ENCODE data around the gene YIPF6.
"Not testable (repeated sequence)": the region's sequence is repeated elsewhere in the genome, so short reads cannot be mapped to it uniquely, and the experiment has no call there.

YIPF6 gene

DNA sequence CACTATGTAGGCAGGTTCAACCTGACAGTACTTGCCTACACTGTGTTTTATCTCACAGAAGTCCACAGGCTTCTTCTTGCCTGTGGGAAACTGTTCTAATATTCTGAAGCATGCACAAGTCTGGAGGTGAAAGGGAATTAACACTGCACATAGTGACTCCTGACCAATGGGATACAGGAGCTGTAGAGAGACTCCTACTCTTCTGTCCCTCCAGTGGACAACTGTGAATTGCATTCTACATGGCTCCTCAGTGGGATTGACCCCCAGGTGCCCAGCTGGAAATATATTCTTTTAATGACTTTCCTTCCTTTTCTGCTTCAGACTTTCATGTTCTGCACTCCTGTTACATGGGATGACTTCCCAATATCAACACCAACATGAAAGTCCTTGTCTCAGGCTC lies 8.2 kb upstream of the YIPF6 start:
- TF ChIP-seq ZNF274 (IDR thresholded peaks at IDR 0.05; ENCODE audit: low read depth, low read length), result no peak
- no peak overlapping the region for H3K4me3 ChIP-seq (ENCODE audit: low read length)

DNA sequence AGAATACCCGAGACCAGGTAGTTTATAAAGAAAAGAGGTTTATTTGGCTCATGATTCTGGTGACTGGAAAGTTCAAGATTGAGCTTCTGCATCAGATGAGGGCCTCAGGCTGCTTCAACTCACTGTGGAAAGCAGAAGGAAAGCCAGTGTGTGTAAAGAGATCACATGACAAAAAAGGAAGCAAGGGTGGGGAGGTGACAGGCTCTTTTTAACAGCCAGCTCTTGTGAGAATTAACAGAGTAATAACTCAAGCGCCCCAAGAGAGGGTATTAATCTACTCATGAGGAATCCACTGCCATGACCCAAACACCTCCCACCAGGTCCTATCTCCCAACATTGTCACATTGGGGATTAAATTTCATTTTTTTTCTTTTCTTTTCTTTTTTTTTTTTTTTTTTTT lies 6.3 kb upstream of the YIPF6 start:
- no peak overlapping the region for H3K4me3 ChIP-seq (ENCODE audit: low read length)
- no peak for TF ChIP-seq ZNF274 (IDR thresholded peaks at IDR 0.05; ENCODE audit: low read depth, low read length)

GRCh38 chrX:68493776-68494175 lies 5.1 kb upstream of the YIPF6 start:
- H3K4me3 ChIP-seq (ENCODE audit: low read length), result not testable (repeated sequence)

DNA sequence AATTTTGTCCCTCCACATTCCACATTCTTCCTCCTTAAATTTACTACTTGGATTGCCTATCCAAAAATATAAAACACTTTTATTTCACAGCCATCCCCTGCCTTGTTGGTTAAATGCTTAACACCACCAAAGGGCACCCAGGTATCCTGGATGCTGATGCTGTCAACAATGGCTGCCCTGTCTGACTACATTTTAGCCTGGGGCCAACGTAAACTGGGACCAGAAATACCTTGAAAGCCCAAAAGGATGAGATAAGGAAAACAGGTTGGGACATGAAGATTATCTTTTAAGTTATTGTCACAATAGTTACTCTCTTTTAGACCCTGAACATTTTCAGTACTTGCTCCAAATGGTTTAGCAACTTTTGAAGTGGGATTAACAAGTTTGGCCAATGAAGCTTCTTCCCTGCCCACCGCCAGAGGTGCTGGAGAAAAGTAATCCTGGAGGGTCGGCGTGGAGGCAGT lies 775 bp upstream of the YIPF6 start:
- peak overlapping the region; percentile 91 for H3K4me3 ChIP-seq (ENCODE audit: low read length)
- TF ChIP-seq ZNF274 (IDR thresholded peaks at IDR 0.05; ENCODE audit: low read depth, low read length), result no peak

DNA sequence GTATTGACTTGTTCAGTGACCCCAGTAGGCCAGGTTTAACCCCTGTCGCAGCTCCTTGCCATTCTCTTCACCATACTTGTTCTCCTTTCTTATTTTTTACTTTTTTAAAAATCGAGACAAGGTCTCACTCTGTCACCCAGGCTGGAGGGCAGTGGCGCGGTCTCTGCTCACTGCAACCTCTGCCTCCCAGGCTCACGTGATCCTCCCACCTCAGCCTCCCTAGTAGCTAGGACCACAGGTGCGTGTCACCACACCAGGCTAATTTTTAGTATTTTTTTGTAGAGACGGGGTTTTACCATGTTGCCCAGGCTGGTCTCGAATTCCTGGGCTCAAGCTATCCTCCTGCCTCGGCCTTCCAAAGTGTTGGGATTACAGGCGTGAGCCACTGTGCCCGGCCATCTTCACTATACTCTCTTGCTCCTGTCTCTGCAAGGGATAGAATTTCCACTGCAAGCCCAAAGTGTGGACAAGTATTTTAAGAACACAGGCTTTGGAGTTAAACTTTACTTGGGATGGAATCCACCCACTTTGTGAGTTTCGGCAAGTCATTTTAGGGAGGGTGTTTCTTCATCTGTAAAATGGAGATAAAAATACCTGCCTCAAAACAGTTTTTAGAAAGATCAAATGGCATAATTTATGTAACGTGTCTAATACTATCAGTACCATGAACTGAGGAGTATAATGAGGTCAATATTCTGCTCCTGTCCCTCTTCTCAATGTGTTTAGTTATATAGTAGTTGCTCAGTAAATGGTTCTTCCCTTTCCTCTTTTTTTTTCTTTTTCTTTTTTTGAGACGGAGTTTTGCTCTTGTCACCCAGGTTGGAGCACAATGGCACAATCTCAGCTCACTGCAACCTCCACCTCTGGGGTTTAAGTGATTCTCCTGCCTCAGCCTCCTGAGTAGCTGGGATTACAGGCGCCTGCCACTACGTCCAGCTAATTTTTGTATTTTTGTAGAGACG lies 973 bp downstream of the YIPF6 start:
- TF ChIP-seq ZNF274 (IDR thresholded peaks at IDR 0.05; ENCODE audit: low read depth, low read length), result no peak
- peak overlapping the region; percentile 91 for H3K4me3 ChIP-seq (ENCODE audit: low read length)

DNA sequence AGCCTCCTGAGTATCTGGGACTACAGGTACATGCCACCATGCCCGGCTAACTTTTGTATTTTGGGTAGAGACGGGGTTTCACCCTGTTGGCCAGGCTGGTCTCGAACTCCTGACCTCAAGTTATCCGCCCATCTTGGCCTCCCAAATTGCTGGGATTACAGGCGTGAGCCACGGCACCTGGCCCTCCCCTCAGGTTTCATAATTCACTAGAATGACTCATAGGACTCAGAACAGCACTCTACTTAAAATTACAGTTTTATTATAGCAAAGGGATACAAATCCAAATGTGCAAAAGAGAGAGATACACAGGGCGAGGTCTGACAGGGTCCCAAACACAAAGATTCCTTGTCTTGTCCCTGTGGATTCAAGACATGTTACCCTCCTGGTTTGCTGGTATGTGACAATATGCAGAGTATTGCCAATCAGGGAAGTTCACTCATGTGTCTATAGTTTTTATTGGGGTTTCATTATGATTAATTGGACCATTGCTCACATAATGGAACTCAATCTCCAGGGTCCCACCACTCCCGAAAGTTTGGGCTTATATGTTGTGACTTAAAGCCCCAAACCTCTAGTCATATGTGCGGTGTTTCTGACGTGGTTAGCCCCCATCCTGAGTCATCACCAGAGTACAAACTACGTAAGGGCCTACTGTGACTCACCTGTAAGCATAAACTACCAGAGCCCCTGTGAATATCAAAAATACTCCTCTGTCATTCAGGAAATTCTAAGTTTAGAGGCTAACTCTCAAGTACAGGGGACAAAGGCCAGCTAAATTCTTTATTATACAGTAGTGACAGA lies 5.2 kb downstream of the YIPF6 start:
- no peak overlapping the region for H3K4me3 ChIP-seq (ENCODE audit: low read length)
- no peak for TF ChIP-seq ZNF274 (IDR thresholded peaks at IDR 0.05; ENCODE audit: low read depth, low read length)

DNA sequence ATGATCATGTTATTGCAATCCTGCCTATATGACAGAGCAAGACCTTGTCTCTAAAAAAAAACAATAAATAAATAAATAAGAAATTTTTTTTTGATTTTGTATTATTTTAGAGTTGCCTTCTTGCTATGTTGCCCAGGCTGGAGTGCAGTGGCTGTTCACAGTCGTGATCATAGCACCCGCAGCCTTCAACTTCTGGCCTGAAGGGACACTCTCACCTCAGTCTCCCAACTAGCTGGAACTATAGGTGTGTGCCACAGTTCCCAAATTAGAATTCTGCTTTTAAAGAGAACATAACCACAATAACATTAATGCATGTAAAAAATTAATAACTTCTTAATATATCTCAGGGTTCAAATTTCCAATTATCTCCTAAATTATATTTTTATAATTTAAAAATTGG lies 7.8 kb downstream of the YIPF6 start:
- H3K4me3 ChIP-seq (ENCODE audit: low read length), result no peak overlapping the region
- TF ChIP-seq ZNF274 (IDR thresholded peaks at IDR 0.05; ENCODE audit: low read depth, low read length), result no peak

DNA sequence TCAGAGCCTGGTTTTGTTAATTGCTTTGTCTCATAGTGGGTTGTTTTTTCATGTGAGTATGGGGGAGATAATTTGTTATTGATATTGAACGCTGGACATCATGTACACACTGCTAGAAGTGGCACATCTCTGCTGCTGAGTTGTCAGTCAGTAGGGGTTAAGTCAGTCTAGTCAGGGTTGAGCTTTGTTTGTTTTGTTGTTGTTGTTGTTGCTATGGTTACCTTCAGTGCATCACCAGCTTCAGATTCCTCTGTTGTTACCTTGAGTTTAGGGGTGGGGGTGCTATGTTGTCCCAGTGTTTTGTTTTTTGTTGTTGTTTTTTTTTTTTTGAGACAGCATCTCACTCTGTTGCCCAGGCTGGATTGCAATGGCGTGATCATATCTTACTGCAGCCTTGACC lies 9.9 kb downstream of the YIPF6 start:
- no peak for TF ChIP-seq ZNF274 (IDR thresholded peaks at IDR 0.05; ENCODE audit: low read depth, low read length)

GRCh38 chrX:68511255-68511654 lies 12.4 kb downstream of the YIPF6 start:
- TF ChIP-seq ZNF274 (IDR thresholded peaks at IDR 0.05; ENCODE audit: low read depth, low read length), result no peak
- no peak overlapping the region for H3K4me3 ChIP-seq (ENCODE audit: low read length)

More for the DNA sequence above, 9.9 kb downstream of the YIPF6 start:
- H3K4me3 ChIP-seq (ENCODE audit: low read length), result no peak overlapping the region

DNA sequence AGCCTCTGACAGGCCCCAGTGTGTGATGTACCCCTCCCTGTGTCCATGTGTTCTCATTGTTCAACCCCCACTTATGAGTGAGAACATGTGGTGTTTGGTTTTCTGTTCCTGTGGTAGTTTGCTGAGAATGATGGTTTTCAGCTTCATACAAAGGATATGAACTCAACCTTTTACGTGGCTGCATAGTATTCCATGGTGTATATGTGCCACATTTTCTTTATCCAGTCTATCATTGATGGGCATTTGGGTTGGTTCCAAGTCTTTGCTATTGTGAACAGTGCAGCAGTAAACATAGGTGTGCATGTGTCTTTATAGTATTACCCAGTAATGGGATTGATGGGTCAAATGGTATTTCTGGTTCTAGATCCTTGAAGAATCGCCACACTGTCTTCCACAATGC lies 25.8 kb downstream of the YIPF6 start:
- H3K4me3 ChIP-seq (ENCODE audit: low read length), result not testable (repeated sequence)

DNA sequence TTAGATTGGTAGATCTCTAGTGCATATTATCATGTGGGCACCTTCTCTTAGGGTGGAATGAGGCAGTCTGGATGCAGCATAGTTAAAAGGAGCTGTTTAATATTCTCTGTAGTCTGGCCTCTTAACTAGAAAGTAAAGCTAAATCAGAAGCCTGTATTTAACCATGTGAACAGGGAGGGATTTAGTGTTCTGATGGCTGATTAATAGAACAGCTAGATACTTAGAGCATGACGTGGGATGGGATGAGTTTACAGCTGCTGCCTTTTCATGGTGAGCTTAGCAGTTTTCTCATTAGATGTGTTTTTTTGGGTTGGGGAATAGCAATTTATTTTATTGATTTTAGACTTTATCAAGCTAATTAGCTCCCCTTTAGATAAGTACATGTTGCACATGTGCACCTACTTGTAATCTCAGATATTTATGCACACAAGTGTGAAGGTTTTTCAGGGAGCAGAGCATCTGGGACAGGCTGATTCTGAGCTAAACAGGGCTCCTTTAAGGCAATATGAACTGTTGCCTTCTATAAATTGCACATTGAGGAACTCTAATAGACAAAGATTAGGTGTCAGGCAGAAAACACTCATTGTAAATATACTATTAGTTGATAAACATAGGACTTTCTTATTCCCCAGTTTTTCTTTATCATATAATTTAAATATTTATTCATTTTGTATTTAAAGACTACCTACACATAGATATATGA lies 34.1 kb downstream of the YIPF6 start:
- no peak overlapping the region for H3K4me3 ChIP-seq (ENCODE audit: low read length)
- no peak for TF ChIP-seq ZNF274 (IDR thresholded peaks at IDR 0.05; ENCODE audit: low read depth, low read length)

DNA sequence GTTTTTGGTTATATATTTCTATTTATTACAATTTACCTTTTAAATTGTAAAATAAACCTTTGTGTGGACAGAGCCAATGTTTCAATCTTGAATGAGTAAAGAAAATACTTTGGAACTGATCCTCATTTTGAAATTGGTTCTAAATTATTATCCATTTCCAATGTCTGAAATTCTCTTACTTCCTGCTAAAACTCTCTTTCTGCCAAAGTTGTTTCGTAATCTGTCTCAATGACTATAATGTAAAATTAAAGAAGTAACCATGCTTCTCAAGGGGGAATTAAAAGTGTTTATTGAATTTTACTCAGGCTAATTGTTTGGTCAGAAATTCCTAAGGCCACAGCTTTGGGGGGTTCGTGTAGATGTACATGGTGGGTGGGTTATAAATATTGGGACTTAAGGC lies 34.8 kb downstream of the YIPF6 start:
- no peak for TF ChIP-seq ZNF274 (IDR thresholded peaks at IDR 0.05; ENCODE audit: low read depth, low read length)
- H3K4me3 ChIP-seq (ENCODE audit: low read length), result no peak overlapping the region

DNA sequence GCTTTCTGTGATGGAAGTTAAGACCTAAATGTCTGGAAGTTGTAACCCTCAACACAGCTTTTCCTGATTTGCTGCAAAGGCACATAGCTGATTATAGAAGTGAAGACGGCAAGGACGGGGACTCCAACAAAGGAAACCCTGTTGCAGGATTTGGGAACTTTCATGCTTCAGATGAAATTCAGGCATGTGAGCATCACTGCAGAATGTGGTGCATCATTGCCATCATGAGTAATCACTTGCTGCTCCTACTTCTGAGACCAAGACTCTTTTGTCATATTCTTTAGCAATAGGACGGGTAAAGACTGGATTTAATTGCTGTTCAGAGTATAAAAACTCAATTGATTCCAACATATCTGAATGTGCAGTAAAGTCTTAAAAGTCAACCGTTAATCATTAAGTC lies 35.8 kb downstream of the YIPF6 start:
- no peak for TF ChIP-seq ZNF274 (IDR thresholded peaks at IDR 0.05; ENCODE audit: low read depth, low read length)
- no peak overlapping the region for H3K4me3 ChIP-seq (ENCODE audit: low read length)

DNA sequence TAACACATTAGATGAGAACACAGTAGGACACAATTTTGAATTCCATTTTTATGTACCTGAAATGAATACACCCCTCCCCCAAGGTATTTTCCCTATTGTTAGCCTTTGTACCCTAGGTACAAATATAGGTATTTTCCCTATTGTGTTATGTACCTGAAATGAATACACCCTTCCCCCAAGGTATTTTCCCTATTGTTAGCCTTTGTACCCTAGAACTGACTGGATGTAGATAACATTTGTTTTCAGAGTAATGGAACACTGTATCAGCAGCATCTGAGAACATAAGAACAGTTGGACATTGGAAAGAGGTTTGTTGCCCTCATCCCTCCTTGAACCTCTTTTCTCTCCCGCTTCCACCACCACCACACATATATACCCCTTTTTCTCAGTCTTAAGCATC lies 37.6 kb downstream of the YIPF6 start:
- H3K4me3 ChIP-seq (ENCODE audit: low read length), result no peak overlapping the region
- no peak for TF ChIP-seq ZNF274 (IDR thresholded peaks at IDR 0.05; ENCODE audit: low read depth, low read length)

All from GM08714 (cell line).